HepG2 (cell line): ENCODE results near the gene TBC1D22A. TPM values are rescaled to one million over a fixed set of nuclear protein-coding genes. Genes with fewer than 3 reads are reported as not detected.

Experiments used
- ZNF335 ChIP-seq: sonication (generic); formaldehyde crosslinking; IDR thresholded peaks from 2 replicates; pipeline ENCODE4 v1.4.0; 2020; ENCODE audit warnings: missing genetic modification reagents
- ZNF619 ChIP-seq: sonication (generic); formaldehyde crosslinking; IDR thresholded peaks from 2 replicates; pipeline ENCODE4 v1.4.0; 2020; ENCODE audit warnings: mild to moderate bottlenecking, missing genetic modification reagents
- ZNF788 ChIP-seq: sonication (generic); formaldehyde crosslinking; IDR thresholded peaks from 2 replicates; pipeline ENCODE4 v1.5.0; 2020; ENCODE audit warnings: mild to moderate bottlenecking, missing genetic modification reagents, borderline replicate concordance
- polyA plus RNA-seq, 8 experiments: library from polyadenylated mRNA; depleted of rRNA in 3 of 8; stranded (reverse) in 7 of 8; unstranded in 1 of 8; fragments of >200 nt; fragmentation: Illumina TruSeq in 4 of 8; extraction: Trizol in 4 of 8; gene quantifications; 2 replicates each; pipeline versions ENCODE4 v1.2.1 to v1.2.3, GENCODE V29; 2011 to 2016; ENCODE audit warnings: low read depth in 4 of 8, missing spikeins in 1 of 8, mixed read lengths in 1 of 8; ENCODE audit not compliant: insufficient read depth in 1 of 8
- total RNA-seq, 5 experiments: library from RNA; depleted of rRNA; stranded (reverse); fragments of >200 nt; fragmentation: Illumina TruSeq; extraction: Trizol; gene quantifications; 2 replicates each; pipeline ENCODE4 v1.2.3, GENCODE V29; 2016; ENCODE audit warnings: low read depth in 1 of 5
- TF ChIP-seq, protein P1 (sequence below): sonication (generic); formaldehyde crosslinking; IDR thresholded peaks from 2 replicates; pipeline ENCODE4 v1.4.0; 2020; ENCODE audit warnings: missing genetic modification reagents, borderline replicate concordance
- TF ChIP-seq, protein P2 (sequence below): fragments of 450-650 bp; IDR thresholded peaks from 2 replicates; pipeline ENCODE4 v1.6.1; 2017
- TF ChIP-seq, protein P3 (sequence below): sonication (generic); formaldehyde crosslinking; IDR thresholded peaks from 2 replicates; pipeline ENCODE4 v1.9.0; 2021; ENCODE audit warnings: mild to moderate bottlenecking, missing genetic modification reagents
- TF ChIP-seq, protein P4 (sequence below): sonication (generic); formaldehyde crosslinking; IDR thresholded peaks from 2 replicates; pipeline ENCODE4 v1.5.1; 2020; ENCODE audit warnings: missing genetic modification reagents, mild to moderate bottlenecking, borderline replicate concordance
- TF ChIP-seq, protein P5 (sequence below): sonication (generic); formaldehyde crosslinking; IDR thresholded peaks from 2 replicates; pipeline ENCODE4 v1.4.0; 2020; ENCODE audit warnings: missing genetic modification reagents
- TF ChIP-seq, protein P6 (sequence below): sonication (generic); formaldehyde crosslinking; IDR thresholded peaks from 2 replicates; pipeline ENCODE4 v1.4.0; 2020; ENCODE audit warnings: mild to moderate bottlenecking, low read depth, missing genetic modification reagents

Gene TBC1D22A
- total and polyA plus RNA-seq, 2 of the 13 experiments (the other 11 are each of a cell fraction or from before 2014, with no cell fraction given), result 17.3 to 18.0 TPM

DNA sequence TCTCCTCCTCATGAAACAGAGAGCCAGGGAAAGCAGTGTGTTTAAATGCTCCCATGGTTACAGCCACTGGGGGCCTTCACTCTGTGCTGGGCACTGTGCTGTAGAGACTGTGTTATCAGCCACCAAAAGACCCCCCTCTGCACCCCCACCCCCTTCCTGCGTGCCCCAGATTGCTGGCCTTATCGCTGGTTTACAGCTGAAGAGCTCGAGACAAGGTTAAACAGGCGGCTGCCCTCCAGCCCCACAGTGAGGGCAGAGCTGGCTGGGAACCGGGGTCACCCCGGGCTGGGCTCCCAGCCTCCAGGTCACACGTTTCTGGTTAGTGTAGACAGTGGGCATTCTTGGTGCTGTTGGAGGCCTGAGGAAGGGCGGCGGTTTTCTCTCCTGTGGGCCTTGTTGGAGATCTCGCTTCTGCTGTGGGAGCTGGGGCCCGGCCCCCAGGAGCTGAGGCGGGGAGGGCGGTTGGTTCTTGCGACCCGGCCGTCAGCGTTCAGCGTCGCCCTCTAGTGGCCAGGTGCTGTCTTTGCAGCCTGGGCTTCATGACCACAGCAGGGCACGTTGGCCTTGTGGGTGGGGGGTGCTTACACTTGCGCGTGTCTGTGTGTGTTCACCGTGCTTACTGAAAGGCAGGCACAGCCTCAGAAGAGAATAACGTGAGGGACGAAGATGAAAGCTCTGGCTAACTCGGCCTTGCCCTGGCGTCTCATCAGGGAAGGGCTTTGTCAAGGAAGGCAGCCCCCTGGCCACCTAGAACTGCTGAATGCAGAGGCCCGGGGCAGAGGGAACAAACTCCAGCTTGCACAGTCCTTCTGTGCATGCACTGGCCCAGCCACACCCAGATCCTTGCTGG lies 40.8 kb downstream of the TBC1D22A start (continued):
- TF ChIP-seq, protein P1, sequence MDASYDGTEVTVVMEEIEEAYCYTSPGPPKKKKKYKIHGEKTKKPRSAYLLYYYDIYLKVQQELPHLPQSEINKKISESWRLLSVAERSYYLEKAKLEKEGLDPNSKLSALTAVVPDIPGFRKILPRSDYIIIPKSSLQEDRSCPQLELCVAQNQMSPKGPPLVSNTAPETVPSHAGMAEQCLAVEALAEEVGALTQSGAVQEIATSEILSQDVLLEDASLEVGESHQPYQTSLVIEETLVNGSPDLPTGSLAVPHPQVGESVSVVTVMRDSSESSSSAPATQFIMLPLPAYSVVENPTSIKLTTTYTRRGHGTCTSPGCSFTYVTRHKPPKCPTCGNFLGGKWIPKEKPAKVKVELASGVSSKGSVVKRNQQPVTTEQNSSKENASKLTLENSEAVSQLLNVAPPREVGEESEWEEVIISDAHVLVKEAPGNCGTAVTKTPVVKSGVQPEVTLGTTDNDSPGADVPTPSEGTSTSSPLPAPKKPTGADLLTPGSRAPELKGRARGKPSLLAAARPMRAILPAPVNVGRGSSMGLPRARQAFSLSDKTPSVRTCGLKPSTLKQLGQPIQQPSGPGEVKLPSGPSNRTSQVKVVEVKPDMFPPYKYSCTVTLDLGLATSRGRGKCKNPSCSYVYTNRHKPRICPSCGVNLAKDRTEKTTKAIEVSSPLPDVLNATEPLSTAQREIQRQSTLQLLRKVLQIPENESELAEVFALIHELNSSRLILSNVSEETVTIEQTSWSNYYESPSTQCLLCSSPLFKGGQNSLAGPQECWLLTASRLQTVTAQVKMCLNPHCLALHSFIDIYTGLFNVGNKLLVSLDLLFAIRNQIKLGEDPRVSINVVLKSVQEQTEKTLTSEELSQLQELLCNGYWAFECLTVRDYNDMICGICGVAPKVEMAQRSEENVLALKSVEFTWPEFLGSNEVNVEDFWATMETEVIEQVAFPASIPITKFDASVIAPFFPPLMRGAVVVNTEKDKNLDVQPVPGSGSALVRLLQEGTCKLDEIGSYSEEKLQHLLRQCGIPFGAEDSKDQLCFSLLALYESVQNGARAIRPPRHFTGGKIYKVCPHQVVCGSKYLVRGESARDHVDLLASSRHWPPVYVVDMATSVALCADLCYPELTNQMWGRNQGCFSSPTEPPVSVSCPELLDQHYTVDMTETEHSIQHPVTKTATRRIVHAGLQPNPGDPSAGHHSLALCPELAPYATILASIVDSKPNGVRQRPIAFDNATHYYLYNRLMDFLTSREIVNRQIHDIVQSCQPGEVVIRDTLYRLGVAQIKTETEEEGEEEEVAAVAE (CRISPR knock-in tag), result 0 out of 2 replicates have a peak, but pooled peaks have one; percentile 34
- TF ChIP-seq, protein P2, sequence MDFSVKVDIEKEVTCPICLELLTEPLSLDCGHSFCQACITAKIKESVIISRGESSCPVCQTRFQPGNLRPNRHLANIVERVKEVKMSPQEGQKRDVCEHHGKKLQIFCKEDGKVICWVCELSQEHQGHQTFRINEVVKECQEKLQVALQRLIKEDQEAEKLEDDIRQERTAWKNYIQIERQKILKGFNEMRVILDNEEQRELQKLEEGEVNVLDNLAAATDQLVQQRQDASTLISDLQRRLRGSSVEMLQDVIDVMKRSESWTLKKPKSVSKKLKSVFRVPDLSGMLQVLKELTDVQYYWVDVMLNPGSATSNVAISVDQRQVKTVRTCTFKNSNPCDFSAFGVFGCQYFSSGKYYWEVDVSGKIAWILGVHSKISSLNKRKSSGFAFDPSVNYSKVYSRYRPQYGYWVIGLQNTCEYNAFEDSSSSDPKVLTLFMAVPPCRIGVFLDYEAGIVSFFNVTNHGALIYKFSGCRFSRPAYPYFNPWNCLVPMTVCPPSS, result no peak
- TF ChIP-seq, protein P3, sequence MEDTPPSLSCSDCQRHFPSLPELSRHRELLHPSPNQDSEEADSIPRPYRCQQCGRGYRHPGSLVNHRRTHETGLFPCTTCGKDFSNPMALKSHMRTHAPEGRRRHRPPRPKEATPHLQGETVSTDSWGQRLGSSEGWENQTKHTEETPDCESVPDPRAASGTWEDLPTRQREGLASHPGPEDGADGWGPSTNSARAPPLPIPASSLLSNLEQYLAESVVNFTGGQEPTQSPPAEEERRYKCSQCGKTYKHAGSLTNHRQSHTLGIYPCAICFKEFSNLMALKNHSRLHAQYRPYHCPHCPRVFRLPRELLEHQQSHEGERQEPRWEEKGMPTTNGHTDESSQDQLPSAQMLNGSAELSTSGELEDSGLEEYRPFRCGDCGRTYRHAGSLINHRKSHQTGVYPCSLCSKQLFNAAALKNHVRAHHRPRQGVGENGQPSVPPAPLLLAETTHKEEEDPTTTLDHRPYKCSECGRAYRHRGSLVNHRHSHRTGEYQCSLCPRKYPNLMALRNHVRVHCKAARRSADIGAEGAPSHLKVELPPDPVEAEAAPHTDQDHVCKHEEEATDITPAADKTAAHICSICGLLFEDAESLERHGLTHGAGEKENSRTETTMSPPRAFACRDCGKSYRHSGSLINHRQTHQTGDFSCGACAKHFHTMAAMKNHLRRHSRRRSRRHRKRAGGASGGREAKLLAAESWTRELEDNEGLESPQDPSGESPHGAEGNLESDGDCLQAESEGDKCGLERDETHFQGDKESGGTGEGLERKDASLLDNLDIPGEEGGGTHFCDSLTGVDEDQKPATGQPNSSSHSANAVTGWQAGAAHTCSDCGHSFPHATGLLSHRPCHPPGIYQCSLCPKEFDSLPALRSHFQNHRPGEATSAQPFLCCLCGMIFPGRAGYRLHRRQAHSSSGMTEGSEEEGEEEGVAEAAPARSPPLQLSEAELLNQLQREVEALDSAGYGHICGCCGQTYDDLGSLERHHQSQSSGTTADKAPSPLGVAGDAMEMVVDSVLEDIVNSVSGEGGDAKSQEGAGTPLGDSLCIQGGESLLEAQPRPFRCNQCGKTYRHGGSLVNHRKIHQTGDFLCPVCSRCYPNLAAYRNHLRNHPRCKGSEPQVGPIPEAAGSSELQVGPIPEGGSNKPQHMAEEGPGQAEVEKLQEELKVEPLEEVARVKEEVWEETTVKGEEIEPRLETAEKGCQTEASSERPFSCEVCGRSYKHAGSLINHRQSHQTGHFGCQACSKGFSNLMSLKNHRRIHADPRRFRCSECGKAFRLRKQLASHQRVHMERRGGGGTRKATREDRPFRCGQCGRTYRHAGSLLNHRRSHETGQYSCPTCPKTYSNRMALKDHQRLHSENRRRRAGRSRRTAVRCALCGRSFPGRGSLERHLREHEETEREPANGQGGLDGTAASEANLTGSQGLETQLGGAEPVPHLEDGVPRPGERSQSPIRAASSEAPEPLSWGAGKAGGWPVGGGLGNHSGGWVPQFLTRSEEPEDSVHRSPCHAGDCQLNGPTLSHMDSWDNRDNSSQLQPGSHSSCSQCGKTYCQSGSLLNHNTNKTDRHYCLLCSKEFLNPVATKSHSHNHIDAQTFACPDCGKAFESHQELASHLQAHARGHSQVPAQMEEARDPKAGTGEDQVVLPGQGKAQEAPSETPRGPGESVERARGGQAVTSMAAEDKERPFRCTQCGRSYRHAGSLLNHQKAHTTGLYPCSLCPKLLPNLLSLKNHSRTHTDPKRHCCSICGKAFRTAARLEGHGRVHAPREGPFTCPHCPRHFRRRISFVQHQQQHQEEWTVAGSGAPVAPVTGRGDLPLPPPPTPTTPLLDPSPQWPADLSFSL (CRISPR knock-in tag), result no peak
- TF ChIP-seq, protein P4, sequence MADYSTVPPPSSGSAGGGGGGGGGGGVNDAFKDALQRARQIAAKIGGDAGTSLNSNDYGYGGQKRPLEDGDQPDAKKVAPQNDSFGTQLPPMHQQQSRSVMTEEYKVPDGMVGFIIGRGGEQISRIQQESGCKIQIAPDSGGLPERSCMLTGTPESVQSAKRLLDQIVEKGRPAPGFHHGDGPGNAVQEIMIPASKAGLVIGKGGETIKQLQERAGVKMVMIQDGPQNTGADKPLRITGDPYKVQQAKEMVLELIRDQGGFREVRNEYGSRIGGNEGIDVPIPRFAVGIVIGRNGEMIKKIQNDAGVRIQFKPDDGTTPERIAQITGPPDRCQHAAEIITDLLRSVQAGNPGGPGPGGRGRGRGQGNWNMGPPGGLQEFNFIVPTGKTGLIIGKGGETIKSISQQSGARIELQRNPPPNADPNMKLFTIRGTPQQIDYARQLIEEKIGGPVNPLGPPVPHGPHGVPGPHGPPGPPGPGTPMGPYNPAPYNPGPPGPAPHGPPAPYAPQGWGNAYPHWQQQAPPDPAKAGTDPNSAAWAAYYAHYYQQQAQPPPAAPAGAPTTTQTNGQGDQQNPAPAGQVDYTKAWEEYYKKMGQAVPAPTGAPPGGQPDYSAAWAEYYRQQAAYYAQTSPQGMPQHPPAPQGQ (CRISPR knock-in tag), result no peak
- TF ChIP-seq ZNF619 (CRISPR knock-in tag) (no peak), ZNF335 (CRISPR knock-in tag) (no peak), ZNF788 (no peak)
- TF ChIP-seq, protein P5, sequence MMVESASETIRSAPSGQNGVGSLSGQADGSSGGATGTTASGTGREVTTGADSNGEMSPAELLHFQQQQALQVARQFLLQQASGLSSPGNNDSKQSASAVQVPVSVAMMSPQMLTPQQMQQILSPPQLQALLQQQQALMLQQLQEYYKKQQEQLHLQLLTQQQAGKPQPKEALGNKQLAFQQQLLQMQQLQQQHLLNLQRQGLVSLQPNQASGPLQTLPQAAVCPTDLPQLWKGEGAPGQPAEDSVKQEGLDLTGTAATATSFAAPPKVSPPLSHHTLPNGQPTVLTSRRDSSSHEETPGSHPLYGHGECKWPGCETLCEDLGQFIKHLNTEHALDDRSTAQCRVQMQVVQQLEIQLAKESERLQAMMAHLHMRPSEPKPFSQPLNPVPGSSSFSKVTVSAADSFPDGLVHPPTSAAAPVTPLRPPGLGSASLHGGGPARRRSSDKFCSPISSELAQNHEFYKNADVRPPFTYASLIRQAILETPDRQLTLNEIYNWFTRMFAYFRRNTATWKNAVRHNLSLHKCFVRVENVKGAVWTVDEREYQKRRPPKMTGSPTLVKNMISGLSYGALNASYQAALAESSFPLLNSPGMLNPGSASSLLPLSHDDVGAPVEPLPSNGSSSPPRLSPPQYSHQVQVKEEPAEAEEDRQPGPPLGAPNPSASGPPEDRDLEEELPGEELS (CRISPR knock-in tag), result 0 out of 2 replicates have a peak, but pooled peaks have one; percentile 10
- TF ChIP-seq, protein P6, sequence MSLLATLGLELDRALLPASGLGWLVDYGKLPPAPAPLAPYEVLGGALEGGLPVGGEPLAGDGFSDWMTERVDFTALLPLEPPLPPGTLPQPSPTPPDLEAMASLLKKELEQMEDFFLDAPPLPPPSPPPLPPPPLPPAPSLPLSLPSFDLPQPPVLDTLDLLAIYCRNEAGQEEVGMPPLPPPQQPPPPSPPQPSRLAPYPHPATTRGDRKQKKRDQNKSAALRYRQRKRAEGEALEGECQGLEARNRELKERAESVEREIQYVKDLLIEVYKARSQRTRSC, result no peak
